ENCODE results near the gene OCSTAMP.

DNA sequence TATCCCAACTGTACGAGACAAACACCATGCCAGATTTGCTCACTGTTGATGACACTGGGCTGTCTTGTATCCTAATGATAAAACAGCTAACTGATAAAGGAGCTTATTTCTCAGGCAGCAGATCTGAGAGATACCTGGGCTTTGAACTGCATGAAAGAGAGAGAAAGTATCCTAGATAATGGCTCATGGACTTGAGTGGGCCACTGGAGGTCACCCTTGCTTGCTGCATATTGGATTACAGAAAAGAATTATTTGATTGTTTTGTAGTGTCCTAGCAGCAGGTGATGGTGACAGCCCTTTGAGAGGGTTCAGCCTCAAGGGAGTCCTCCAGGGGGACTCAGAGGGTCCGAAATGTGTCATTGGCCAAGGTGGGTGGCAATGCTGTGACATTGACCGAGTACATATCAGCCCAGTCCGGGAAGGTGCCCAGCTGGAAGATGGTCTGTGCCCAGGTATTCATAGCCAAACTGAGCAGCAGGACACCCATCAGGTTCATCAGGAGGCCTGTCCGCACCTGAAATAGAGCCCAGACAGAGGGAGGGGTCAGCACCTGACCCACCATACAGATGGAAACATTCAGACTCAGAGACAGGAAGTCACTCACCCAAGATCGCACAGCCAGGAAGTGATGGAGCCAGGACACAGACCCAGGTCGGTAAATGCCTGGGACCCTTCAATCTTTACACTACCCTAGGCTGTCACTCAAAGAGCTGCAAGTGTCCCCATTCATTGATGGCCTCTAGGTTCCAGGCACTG lies 9.4 kb upstream of the OCSTAMP start:
- no peak for TF ChIP-seq POLR2A (IDR thresholded peaks at IDR 0.05)
- no peak for TF ChIP-seq CTCF (IDR thresholded peaks at IDR 0.05)
